GM06990 (cell line): ENCODE data around the gene PCDHB3.
A peak's percentile ranks its signal among the peaks of the same experiment; 100 is the strongest.
"Not testable (repeated sequence)": the region's sequence is repeated elsewhere in the genome, so short reads cannot be mapped to it uniquely, and the experiment has no call there.

Experiments used
- DNase-seq: peaks from one replicate; pipeline ENCODE4 v3.0.0-alpha.2; 2011; ENCODE audit not compliant: insufficient read length; ENCODE audit errors: extremely low read depth
- H3K27me3 ChIP-seq: replicated peaks from 2 replicates; pipeline ENCODE4 v1.6.0; 2011; ENCODE audit warnings: low read length; ENCODE audit not compliant: control insufficient read depth, insufficient read depth
- H3K36me3 ChIP-seq: 2 replicates; pipeline ENCODE4 v1.5.1; 2011; ENCODE audit warnings: low read length; ENCODE audit not compliant: control insufficient read depth, insufficient read depth
- H3K4me3 ChIP-seq: replicated peaks from 2 replicates; pipeline ENCODE4 v1.5.1; 2011; ENCODE audit warnings: low read depth, mild to moderate bottlenecking, control low read depth, low read length
- CTCF ChIP-seq: IDR thresholded peaks from 2 replicates; pipeline ENCODE4 v1.5.1; 2011; ENCODE audit warnings: low read length, control low read depth, mild to moderate bottlenecking, inconsistent platforms; ENCODE audit not compliant: insufficient read depth, poor library complexity, severe bottlenecking

PCDHB3 gene

GRCh38 chr5:141135030-141135717 lies 34.9 kb downstream of the PCDHB3 start, which contains the start of gene PCDHB5:
PCDHB5 (plus strand) TSS chr5:141135206; CDS start chr5:141135435, 229 bp downstream.
- no peak for TF ChIP-seq CTCF
- no peak within 1 kb of the TSS for H3K4me3 ChIP-seq
- no peak for DNase-seq

GRCh38 chr5:141135718-141136266 lies 35.5 kb downstream of the PCDHB3 start:
- DNase-seq, result no peak
- Histone ChIP-seq H3K4me3 (no peak overlapping the region), H3K36me3 (no peaks in the 10 kb centered on the region), H3K27me3 (no peaks in the 10 kb centered on the region)
- no peak for TF ChIP-seq CTCF

More at GRCh38 chr5:141135030-141135717, 34.9 kb downstream of the PCDHB3 start, which contains the start of gene PCDHB5:
- Histone ChIP-seq H3K36me3 (no peaks in the 10 kb centered on the region), H3K27me3 (no peaks in the 10 kb centered on the region)

- not testable (repeated sequence) for DNase-seq, H3K36me3 ChIP-seq, H3K27me3 ChIP-seq, H3K4me3 ChIP-seq
These were observed 37.1 kb downstream of the PCDHB3 start for GRCh38 chr5:141137346-141137745.

GRCh38 chr5:141149812-141150211 lies 49.5 kb downstream of the PCDHB3 start, which contains the start of gene PCDHB6:
PCDHB6 (plus strand) TSS chr5:141150057; CDS start chr5:141150258, 201 bp downstream.
- Histone ChIP-seq H3K4me3 (no peak within 1 kb of the TSS), H3K36me3 (no peaks in the 10 kb centered on the region), H3K27me3 (no peaks in the 10 kb centered on the region)
- peak; percentile 26 for TF ChIP-seq CTCF
- DNase-seq, result no peak

GRCh38 chr5:141150224-141150992 lies 50.1 kb downstream of the PCDHB3 start:
- no peak for DNase-seq
- Histone ChIP-seq H3K27me3 (no peaks in the 10 kb centered on the region), H3K4me3 (no peak overlapping the region), H3K36me3 (no peaks in the 10 kb centered on the region)
- no peak for TF ChIP-seq CTCF

GRCh38 chr5:141150993-141151325 lies 50.7 kb downstream of the PCDHB3 start:
- no peak for TF ChIP-seq CTCF
- no peak for DNase-seq
- Histone ChIP-seq H3K36me3 (no peaks in the 10 kb centered on the region), H3K27me3 (no peaks in the 10 kb centered on the region), H3K4me3 (no peak overlapping the region)

- H3K4me3 ChIP-seq, H3K36me3 ChIP-seq, H3K27me3 ChIP-seq, DNase-seq: not testable (repeated sequence)
These were observed 51.4 kb downstream of the PCDHB3 start for GRCh38 chr5:141151632-141152031.

GRCh38 chr5:141152096-141152495 lies 51.8 kb downstream of the PCDHB3 start:
- H3K27me3 ChIP-seq, DNase-seq, H3K4me3 ChIP-seq, H3K36me3 ChIP-seq: not testable (repeated sequence)
